HG03060 (cell line): ENCODE measurements around the gene ACVR1B.

Experiments
- ATAC-seq: cut with Tn5 transposase; IDR thresholded peaks from one replicate; pipeline ENCODE4 v1.9.1; 2021; ENCODE audit warnings: low read depth, moderate number of reproducible peaks; ENCODE audit not compliant: unreplicated experiment

Gene ACVR1B

DNA sequence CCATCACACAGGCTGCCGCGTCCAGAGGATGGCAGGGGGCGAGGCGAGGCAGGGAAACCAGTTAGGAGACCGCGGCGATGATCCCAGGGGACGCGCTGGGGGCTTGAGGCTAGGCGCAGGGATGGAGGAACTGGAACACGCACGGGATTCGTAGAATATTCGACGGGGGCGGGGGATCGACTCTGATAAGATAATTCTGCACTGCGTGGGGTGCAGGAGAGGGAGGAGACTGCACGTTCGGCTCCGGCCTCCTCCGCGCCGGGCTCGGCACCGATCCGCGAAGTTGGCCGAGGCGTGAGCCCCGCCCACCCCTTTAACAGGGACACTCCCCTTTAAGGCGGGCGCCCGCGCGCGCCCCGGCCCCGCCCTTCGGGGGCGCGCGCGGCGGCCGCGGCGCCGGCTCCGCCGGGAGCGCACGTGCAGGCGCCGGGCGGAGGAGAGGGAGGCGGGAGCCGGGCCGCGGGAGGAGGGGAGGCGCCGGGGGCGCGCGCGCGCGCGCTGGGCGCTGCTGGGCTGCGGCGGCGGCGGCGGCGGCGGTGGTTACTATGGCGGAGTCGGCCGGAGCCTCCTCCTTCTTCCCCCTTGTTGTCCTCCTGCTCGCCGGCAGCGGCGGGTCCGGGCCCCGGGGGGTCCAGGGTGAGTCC is at the start of gene ACVR1B:
TSS of gene ACVR1B (plus strand) at position 501 of the 644 bp plus-strand sequence. CDS start at position 546, 45 bp downstream.
- ATAC-seq: no peak

DNA sequence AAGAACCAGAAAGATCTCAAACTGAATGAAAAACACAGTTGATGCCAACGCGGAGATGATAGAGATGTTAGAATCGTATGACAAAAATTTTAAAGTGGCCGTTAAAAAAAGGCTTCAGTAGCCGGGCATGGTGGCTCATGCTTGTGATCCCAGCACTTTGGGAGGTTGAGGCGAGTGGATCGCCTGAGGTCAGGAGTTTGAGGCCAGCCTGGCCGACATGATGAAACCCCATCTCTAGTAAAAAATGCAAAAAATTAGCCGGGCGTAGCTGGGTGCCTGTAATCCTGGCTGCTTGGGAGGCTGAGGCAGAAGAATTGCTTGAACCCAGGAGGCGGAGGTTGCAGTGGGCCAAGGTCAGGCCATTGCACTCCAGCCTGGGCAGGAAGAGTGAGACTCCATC is 49.6 kb upstream of the ACVR1B start:
- no peak for ATAC-seq

DNA sequence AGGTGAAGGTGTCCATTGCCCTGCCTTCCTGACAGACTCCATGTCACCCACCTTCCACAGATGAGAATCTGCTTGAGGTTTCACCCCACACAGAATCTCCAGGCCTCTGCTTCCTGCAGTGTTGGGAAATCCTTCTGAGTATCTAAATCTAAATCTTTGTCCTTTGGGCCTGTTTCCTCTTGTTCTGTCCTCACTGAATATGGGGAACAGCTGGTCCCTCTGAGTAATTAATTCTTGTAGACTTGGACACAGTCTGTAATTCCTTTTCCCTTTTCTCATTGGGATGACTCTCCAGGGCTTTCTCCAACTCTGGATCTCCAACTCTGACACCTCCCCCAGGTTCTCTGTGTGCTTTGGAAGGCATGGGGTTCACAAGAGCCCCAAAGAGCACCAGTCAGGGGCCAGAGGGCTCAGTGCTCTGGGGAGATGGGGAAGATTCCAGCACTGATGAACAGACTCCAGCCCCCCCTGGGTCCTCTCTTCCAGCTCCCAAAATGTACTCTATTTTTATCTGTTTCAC is 46.5 kb upstream of the ACVR1B start:
- ATAC-seq: no peak

- no peak for ATAC-seq
These were observed 45.7 kb upstream of the ACVR1B start for GRCh38 chr12:51905471-51906429.

DNA sequence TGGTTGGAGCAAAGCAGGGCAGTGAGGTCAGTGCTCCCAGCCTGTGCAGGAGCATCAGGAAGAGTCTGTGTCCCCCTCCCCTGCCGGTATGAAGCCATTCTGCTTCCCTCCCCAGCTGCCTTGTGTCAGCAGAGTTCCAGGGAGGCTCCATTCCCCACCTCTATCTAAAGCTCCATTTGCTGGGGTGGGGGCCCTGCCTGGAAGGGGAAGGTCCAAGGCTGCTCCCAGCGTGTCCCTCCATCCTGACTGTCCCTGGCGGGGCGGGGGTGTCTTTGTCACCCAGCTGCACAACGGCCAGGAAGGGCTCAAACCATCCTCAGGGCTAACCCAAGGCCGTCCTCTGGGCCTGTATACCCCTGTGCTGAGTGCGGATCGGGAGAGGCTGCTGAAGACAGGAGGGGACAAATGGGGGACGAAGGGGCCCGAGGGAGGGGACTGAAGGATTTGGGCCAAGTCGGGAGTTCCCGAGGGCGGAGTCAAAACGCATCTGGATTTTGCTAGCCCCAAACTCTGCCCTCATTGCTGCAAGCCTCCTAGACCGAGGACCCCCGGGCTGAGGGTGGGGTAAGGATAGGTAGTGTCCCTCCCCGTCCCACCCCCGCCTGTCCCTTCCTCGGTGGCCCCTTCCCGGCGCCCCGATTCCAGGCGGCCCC is 44.9 kb upstream of the ACVR1B start:
- ATAC-seq: no peak

DNA sequence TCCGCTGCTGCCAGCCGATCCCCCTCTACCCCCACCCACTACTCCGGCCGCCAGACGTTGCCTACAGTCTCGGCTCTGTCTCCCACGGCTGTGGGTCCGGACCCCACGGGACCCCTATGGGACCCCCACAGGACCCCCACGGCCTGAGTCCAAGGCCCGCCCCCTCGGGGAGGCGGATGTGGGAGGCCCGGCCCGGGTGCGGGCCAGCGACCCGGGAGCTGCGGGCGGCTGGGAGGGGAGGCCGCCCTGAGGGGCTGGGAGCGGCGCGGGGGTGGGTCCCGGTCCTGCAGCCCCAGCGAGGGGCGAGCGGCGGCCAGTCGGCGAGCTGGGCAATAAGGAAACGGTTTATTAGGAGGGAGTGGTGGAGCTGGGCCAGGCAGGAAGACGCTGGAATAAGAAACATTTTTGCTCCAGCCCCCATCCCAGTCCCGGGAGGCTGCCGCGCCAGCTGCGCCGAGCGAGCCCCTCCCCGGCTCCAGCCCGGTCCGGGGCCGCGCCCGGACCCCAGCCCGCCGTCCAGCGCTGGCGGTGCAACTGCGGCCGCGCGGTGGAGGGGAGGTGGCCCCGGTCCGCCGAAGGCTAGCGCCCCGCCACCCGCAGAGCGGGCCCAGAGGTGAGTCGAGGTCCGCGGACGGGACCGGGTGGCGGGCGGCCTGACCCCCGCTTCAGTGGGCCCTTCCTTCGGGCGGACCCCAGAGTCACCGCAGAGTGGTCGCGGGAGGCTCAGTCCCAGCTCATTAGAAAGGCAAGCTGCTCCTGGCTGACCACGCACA is 44.2 kb upstream of the ACVR1B start, which contains the start of gene ACVRL1:
TSS of gene ACVRL1 (plus strand) at position 422 of the 773 bp plus-strand sequence. CDS start 4,971 bp downstream, outside the sequence.
- ATAC-seq: no peak

DNA sequence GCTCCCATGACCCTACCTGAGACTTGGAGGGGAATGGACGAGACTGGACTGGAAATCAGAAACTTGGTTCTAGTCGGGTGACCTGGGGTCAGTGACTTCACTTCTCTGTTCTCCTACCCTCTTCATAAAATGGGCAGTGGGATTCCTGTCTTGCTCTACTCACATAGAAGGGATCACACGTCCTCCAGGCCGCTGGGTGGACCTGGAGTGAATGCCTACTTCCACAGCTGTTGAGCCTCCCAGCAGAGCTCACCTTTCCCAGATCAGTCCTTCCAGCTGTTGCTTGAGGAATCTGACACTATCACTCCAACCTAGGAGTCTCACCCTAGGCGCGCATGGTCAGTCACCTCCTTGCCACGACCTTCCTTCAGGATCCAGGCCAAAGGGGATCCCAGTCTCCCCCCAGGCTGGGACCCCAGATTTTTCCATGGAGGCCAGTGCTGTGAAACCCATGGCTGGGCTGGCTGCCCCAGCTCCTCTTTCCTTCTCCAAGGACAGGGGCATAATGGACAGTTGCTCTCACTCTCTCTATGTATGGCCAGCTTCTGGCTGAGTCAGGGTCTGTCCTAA is 43.6 kb upstream of the ACVR1B start:
- ATAC-seq: no peak

- ATAC-seq: no peak
These were observed 42.5 kb upstream of the ACVR1B start for GRCh38 chr12:51908876-51909592.

DNA sequence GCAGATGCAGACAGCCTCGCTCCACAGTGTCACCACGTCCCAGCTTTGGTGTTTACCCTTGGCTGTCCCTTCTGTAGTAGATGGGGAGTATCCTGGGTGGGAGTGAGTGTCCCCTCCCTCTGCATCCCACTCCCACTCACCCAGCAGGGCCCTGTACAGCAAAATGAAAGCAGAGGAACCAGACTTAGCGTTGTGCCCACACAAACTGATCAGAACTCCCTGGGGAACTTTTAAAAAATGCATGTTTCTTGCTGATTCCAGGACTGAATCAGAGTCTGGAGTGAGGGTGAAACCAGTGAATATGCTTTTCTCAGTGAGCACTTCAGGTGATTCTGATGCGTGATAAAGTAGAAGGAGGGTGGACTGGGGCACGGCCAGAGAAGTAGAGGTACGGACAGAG is 41.3 kb upstream of the ACVR1B start:
- no peak for ATAC-seq

- ATAC-seq: no peak
These were observed 40.8 kb upstream of the ACVR1B start for GRCh38 chr12:51910691-51911090.

GRCh38 chr12:51911307-51911706 is 40.2 kb upstream of the ACVR1B start:
- no peak for ATAC-seq

- ATAC-seq: no peak
These were observed 39.4 kb upstream of the ACVR1B start for GRCh38 chr12:51911788-51912711.

GRCh38 chr12:51913071-51914033 is 38.1 kb upstream of the ACVR1B start:
- ATAC-seq: no peak

- no peak for ATAC-seq
These were observed 37.2 kb upstream of the ACVR1B start for GRCh38 chr12:51914034-51914923.

- no peak for ATAC-seq
These were observed 36.4 kb upstream of the ACVR1B start for GRCh38 chr12:51915003-51915625.

- no peak for ATAC-seq
These were observed 35.5 kb upstream of the ACVR1B start for GRCh38 chr12:51915951-51916350.
